Naive B cell (primary cell): ENCODE measurements around the gene U2AF1L4. TPM values are rescaled to one million over a fixed set of nuclear protein-coding genes. Genes with fewer than 3 reads are reported as not detected.
A peak's percentile ranks its signal among the peaks of the same experiment; 100 is the strongest.
"Not testable (repeated sequence)": the region's sequence is repeated elsewhere in the genome, so short reads cannot be mapped to it uniquely, and the experiment has no call there.

Experiments
- ATAC-seq, 2 donors: fragments of 150-1000 bp; cut with Tn5 transposase; 2 replicates each; pipeline ENCODE4 v1.10.0; 2021; ENCODE audit warnings: low read depth in 2 of 2, mild to moderate bottlenecking in 2 of 2, moderate library complexity in 2 of 2
- DNase-seq: peaks from one replicate; pipeline ENCODE4 v3.0.0; 2022
- H3K27ac Mint-ChIP-seq, 6 donors: one replicate each; pipeline ENCODE4 v1.8.0; 2020 to 2022; ENCODE audit warnings: mild to moderate bottlenecking in 6 of 6, mixed read lengths in 6 of 6, moderate library complexity in 5 of 6, inconsistent platforms in 2 of 6
- H3K27me3 Mint-ChIP-seq, 3 donors: one replicate each; pipeline ENCODE4 v1.8.0; 2021 to 2022; ENCODE audit warnings: mixed read lengths in 3 of 3, mild to moderate bottlenecking in 1 of 3
- H3K36me3 Mint-ChIP-seq, 2 donors: one replicate each; pipeline ENCODE4 v1.8.0; 2020 to 2022; ENCODE audit warnings: mixed read lengths in 2 of 2, inconsistent platforms in 1 of 2, mild to moderate bottlenecking in 1 of 2
- H3K4me1 Mint-ChIP-seq, 3 donors: one replicate each; pipeline ENCODE4 v1.8.0; 2020 to 2022; ENCODE audit warnings: mixed read lengths in 3 of 3, inconsistent platforms in 1 of 3, mild to moderate bottlenecking in 1 of 3, moderate library complexity in 1 of 3
- H3K4me3 Mint-ChIP-seq, 8 donors: one replicate each; pipeline ENCODE4 v1.8.0; 2020 to 2022; ENCODE audit warnings: mild to moderate bottlenecking in 8 of 8, mixed read lengths in 8 of 8, moderate library complexity in 8 of 8, inconsistent platforms in 2 of 8
- H3K9me3 Mint-ChIP-seq, 7 donors: one replicate each; pipeline ENCODE4 v1.8.0; 2020 to 2022; ENCODE audit warnings: mixed read lengths in 7 of 7, mild to moderate bottlenecking in 5 of 7, inconsistent platforms in 2 of 7, moderate library complexity in 1 of 7
- polyA plus RNA-seq, 6 donors: library from polyadenylated mRNA; unstranded; fragments of 300-500 nt; fragmentation: Illumina TruSeq; gene quantifications; one replicate each; pipeline ENCODE4 v1.2.3, GENCODE V29; 2021; ENCODE audit warnings: low read depth in 6 of 6

Gene U2AF1L4
- polyA plus RNA-seq, 6 donors from 2014 or later = 26.1 to 41.0 (median 32.5) TPM

DNA sequence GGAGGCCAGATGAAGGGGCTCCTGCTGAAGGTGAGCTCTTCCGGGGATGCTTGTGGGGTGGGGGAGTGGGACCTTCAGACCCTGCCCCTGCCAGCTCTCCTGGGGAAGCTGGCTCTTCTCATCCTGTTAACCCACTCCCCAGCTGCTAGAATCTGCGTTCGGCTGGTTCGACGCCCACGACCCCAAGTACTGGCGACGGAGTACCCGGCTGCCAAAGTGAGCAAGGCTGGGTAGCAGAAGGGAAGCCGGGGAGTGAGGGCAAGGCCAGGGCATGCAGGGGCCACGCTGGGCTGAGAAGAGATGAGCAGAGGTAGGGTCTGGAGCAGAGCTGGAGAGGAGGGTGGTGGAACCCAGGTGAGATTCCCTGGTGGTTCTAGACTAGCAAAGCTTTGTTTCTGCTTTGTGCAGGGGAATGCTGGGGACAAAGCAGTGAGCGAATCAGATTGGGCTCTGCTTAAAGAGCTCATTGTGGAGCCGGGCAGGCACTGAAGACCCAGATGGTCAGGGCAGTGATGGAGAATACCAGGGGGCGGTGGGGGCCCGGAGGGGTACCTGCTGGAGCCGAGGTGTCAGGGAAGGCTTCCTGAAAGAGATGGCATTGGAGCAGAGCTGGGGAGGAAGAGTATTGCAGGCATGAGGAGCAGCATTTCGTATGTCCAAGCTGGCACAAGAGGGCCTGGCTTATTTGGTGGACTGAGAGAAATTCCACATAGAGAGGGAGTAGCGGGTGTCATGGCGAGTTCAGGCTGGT is 17.1 kb downstream of the U2AF1L4 start:
- no peak overlapping the region for H3K27ac Mint-ChIP-seq
- H3K4me1 Mint-ChIP-seq = peaks cover 10 to 19% (median 18%) of the 10 kb centered on the region in 3 donors
- no peak for ATAC-seq
- H3K4me3 Mint-ChIP-seq = no peak overlapping the region
- no peaks in the 10 kb centered on the region for H3K27me3 Mint-ChIP-seq
- no peaks in the 10 kb centered on the region for H3K9me3 Mint-ChIP-seq
- DNase-seq = no peak
- H3K36me3 Mint-ChIP-seq = peaks cover 0 to 39% of the 10 kb centered on the region in 2 donors

DNA sequence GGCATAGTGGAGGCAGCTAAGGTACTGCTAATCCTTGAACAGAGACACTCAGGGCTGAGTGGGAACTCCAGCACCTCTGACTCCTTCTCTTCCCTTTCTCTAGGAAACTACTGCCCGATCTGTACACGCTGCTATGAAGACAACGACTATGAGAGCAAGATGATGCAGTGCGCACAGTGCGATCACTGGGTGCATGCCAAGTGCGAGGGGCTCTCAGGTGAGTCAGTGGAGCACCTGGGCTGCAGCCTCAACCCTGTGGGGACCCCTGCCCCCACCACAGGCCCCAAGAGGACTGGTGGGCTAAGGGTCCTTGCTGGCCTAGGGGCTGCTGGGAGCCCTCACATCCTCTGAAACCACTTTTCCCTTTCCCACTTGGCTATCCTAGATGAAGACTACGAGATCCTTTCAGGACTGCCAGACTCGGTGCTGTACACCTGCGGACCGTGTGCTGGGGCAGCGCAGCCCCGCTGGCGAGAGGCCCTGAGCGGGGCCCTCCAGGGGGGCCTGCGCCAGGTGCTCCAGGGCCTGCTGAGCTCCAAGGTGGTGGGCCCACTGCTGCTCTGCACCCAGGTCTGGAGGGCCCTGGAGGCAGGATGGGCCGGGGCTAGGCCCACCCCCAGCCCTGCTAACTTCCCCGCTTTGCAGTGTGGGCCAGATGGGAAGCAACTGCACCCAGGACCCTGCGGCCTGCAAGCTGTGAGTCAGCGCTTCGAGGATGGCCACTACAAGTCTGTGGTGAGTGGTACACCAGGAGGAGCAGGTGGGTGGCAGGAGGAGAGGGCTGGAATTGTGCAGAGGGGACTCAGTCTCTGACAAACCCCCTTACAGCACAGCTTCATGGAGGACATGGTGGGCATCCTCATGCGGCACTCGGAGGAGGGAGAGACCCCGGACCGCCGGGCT is 17.9 kb downstream of the U2AF1L4 start:
- ATAC-seq = no peak
- Mint-ChIP-seq H3K36me3 (peaks cover 0 to 40% of the 10 kb centered on the region in 2 donors), H3K27ac (peak overlapping the region in 3 of 6 donors; percentile 23 to 68 (median 24)), H3K4me3 (no peak overlapping the region), H3K9me3 (no peaks in the 10 kb centered on the region), H3K27me3 (no peaks in the 10 kb centered on the region), H3K4me1 (peaks cover 10 to 22% (median 18%) of the 10 kb centered on the region in 3 donors)
- no peak for DNase-seq

DNA sequence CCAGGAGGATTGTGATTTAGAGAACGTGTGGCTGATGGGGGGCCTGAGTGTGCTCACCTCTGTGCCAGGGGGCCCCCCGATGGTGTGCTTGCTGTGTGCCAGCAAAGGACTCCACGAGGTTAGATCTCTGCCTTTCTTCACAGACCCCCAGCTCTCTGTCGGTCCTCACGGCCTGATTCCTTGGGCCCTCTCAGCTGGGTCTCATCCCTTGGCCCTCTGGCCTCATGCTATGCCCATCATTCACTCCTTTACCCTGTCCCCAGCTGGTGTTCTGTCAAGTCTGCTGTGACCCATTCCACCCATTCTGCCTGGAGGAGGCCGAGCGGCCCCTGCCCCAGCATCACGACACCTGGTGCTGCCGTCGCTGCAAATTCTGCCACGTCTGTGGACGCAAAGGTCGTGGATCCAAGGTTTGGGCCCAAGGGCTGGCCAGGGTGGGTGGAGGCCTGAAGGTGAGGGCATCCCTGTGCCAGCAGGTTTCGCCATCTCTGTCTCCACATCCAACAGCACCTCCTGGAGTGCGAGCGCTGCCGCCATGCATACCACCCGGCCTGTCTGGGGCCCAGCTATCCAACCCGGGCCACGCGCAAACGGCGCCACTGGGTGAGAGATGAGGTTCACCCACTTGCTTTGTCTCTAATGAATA is 19.9 kb downstream of the U2AF1L4 start:
- Mint-ChIP-seq H3K9me3 (no peaks in the 10 kb centered on the region), H3K36me3 (peaks cover 0 to 31% of the 10 kb centered on the region in 2 donors), H3K27ac (no peak overlapping the region), H3K4me1 (peaks cover 14 to 33% (median 21%) of the 10 kb centered on the region in 3 donors), H3K27me3 (no peaks in the 10 kb centered on the region), H3K4me3 (no peak overlapping the region)
- no peak for ATAC-seq
- DNase-seq = no peak

DNA sequence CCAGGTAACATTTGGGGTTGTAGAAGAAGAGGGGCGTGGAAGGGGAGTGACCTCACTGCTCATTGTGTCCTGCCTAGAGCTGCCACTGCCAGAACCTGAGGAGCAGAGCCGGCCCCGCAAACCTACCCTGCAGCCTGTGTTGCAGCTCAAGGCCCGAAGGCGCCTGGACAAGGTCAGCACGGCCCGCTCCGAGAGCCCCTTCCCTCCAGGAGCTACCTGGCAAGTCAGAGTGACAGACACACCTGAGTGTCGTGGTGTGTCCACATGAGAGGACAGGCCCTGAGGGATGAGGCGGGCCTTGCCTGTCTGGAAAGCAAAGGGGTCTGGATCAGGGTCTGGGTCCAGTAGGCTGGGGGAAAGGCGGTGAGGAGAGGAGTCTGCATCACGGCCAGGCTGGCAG is 20.7 kb downstream of the U2AF1L4 start:
- H3K4me3 Mint-ChIP-seq = peak overlapping the region in 1 of 8 donors; percentile 30
- DNase-seq (no peak), ATAC-seq (no peak)
- H3K4me1 Mint-ChIP-seq = peaks cover 15 to 39% (median 21%) of the 10 kb centered on the region in 3 donors
- H3K9me3 Mint-ChIP-seq = no peaks in the 10 kb centered on the region
- H3K27me3 Mint-ChIP-seq = no peaks in the 10 kb centered on the region
- H3K36me3 Mint-ChIP-seq = peaks cover 0 to 28% of the 10 kb centered on the region in 2 donors
- no peak overlapping the region for H3K27ac Mint-ChIP-seq

DNA sequence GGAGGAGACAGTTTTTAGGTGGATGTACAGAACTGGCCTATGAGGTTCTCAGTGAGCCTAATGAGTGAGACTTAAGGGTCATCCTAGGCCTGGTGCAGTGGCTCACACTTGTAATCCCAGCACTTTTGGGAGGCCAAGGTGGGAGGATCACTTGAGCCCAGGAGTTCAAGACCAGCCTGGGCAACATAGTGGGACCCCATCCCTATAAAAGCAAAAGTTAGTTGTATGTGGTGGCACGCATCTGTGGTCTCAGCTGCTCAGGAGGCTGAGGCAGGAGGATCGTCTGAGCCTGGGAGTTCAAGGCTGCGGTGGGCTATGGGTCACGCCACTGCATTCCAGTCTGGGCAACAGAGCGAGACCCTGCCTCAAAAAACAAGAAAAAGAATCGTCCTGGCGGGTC is 21.1 kb downstream of the U2AF1L4 start:
- H3K4me1 Mint-ChIP-seq = peaks cover 20 to 43% (median 26%) of the 10 kb centered on the region in 3 donors
- not testable (repeated sequence) for ATAC-seq, DNase-seq, H3K27me3 Mint-ChIP-seq, H3K9me3 Mint-ChIP-seq
- H3K36me3 Mint-ChIP-seq = peaks cover 0 to 28% of the 10 kb centered on the region in 2 donors
- H3K4me3 Mint-ChIP-seq = peak overlapping the region in 1 of 8 donors; percentile 30
- peak overlapping the region in 1 of 6 donors; percentile 59 for H3K27ac Mint-ChIP-seq

DNA sequence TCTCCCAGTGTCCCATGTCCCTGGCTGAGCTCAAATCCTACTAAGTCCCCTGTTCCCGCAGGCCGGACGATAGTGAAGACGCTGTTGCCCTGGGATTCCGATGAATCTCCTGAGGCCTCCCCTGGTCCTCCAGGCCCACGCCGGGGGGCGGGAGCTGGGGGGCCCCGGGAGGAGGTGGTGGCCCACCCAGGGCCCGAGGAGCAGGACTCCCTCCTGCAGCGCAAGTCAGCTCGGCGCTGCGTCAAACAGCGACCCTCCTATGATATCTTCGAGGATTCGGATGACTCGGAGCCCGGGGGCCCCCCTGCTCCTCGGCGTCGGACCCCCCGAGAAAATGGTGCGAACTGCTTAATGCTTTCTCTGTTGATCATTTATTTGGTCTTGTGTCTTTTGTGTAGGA is 21.5 kb downstream of the U2AF1L4 start:
- H3K4me1 Mint-ChIP-seq = peaks cover 24 to 48% (median 26%) of the 10 kb centered on the region in 3 donors
- H3K27me3 Mint-ChIP-seq = no peaks in the 10 kb centered on the region
- ATAC-seq (no peak), DNase-seq (no peak)
- H3K36me3 Mint-ChIP-seq = peaks cover 0 to 28% of the 10 kb centered on the region in 2 donors
- H3K4me3 Mint-ChIP-seq = peak overlapping the region in 1 of 8 donors; percentile 30
- no peak overlapping the region for H3K27ac Mint-ChIP-seq
- no peaks in the 10 kb centered on the region for H3K9me3 Mint-ChIP-seq

DNA sequence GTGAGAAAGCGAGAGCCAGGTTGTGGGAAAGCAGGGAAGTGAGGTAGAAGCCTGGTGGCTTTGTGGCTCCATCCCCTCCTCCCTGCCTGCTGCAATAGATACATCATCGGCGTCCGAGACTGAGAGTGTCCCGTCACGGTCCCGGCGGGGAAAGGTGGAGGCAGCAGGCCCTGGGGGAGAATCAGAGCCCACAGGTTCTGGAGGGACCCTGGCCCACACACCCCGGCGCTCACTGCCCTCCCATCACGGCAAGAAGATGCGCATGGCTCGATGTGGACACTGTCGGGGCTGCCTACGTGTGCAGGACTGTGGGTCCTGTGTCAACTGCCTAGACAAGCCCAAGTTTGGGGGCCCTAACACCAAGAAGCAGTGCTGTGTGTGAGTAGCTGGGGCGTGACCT is 22.3 kb downstream of the U2AF1L4 start:
- Mint-ChIP-seq H3K4me3 (no peak overlapping the region), H3K36me3 (peaks cover 0 to 28% of the 10 kb centered on the region in 2 donors), H3K4me1 (peaks cover 22 to 45% (median 28%) of the 10 kb centered on the region in 3 donors), H3K27me3 (no peaks in the 10 kb centered on the region), H3K27ac (no peak overlapping the region), H3K9me3 (no peaks in the 10 kb centered on the region)
- ATAC-seq = no peak
- DNase-seq = no peak

DNA sequence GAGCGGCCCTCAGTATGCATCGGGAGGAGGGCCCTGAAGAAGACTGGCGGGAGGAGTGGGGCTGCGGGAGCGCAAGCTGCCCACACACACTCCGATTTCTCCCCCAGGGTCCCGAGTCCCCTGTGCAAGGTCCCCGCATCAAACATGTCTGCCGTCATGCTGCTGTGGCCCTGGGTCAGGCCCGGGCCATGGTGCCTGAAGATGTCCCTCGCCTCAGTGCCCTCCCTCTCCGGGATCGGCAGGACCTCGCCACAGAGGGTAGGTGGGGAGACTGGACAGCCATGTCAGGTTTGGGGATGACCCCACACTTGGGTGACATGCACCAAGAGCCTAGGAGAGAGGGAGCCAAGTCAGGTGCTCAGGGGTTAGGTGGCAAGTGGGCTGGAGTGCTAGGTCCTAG is 22.8 kb downstream of the U2AF1L4 start:
- H3K36me3 Mint-ChIP-seq = peaks cover 0 to 28% of the 10 kb centered on the region in 2 donors
- H3K9me3 Mint-ChIP-seq = no peaks in the 10 kb centered on the region
- DNase-seq (no peak), ATAC-seq (no peak)
- H3K4me3 Mint-ChIP-seq = no peak overlapping the region
- H3K27me3 Mint-ChIP-seq = no peaks in the 10 kb centered on the region
- peak overlapping the region in 1 of 6 donors; percentile 2 for H3K27ac Mint-ChIP-seq
- H3K4me1 Mint-ChIP-seq = peaks cover 22 to 44% (median 28%) of the 10 kb centered on the region in 3 donors

DNA sequence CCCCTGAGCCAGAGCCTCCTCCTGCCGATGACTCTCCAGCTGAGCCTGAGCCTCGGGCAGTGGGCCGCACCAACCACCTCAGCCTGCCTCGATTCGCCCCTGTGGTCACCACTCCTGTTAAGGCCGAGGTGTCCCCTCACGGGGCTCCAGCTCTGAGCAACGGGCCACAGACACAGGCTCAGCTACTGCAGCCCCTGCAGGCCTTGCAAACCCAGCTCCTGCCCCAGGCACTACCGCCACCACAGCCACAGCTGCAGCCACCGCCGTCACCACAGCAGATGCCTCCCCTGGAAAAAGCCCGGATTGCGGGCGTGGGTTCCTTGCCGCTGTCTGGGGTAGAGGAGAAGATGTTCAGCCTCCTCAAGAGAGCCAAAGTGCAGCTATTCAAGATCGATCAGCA is 23.8 kb downstream of the U2AF1L4 start:
- H3K9me3 Mint-ChIP-seq = no peaks in the 10 kb centered on the region
- peak overlapping the region in 3 of 8 donors; percentile 7 to 56 (median 21) for H3K4me3 Mint-ChIP-seq
- DNase-seq = no peak

DNA sequence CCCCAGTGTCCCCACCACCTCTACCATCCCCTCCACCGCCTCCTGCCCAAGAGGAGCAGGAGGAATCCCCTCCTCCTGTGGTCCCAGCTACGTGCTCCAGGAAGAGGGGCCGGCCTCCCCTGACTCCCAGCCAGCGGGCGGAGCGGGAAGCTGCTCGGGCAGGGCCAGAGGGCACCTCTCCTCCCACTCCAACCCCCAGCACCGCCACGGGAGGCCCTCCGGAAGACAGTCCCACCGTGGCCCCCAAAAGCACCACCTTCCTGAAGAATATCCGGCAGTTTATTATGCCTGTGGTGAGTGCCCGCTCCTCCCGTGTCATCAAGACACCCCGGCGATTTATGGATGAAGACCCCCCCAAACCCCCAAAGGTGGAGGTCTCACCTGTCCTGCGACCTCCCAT is 24.6 kb downstream of the U2AF1L4 start:
- ATAC-seq (no peak), DNase-seq (no peak)
- peak overlapping the region in 2 of 6 donors; percentile 29 to 55 for H3K27ac Mint-ChIP-seq
- peaks cover 0 to 20% of the 10 kb centered on the region in 2 donors for H3K36me3 Mint-ChIP-seq
- H3K9me3 Mint-ChIP-seq = no peaks in the 10 kb centered on the region
- peaks cover 33 to 56% (median 40%) of the 10 kb centered on the region in 3 donors for H3K4me1 Mint-ChIP-seq
- H3K4me3 Mint-ChIP-seq = peak overlapping the region in 1 of 8 donors; percentile 70
- H3K27me3 Mint-ChIP-seq = no peaks in the 10 kb centered on the region

More for the DNA sequence above, 23.8 kb downstream of the U2AF1L4 start:
- Mint-ChIP-seq H3K36me3 (peaks cover 0 to 27% of the 10 kb centered on the region in 2 donors), H3K27me3 (no peaks in the 10 kb centered on the region), H3K27ac (peak overlapping the region in 2 of 6 donors; percentile 18 to 27), H3K4me1 (peaks cover 26 to 49% (median 33%) of the 10 kb centered on the region in 3 donors)
- ATAC-seq = no peak

DNA sequence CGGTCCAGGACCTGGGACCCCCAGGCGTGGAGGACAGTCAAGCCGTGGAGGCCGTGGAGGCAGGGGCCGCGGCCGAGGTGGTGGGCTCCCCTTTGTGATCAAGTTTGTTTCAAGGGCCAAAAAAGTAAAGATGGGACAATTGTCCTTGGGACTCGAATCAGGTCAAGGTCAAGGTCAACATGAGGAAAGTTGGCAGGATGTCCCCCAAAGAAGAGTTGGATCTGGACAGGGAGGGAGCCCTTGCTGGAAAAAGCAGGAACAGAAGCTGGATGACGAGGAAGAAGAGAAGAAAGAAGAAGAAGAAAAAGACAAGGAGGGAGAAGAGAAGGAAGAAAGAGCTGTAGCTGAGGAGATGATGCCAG is 25.1 kb downstream of the U2AF1L4 start:
- peak overlapping the region in 2 of 6 donors; percentile 55 to 87 for H3K27ac Mint-ChIP-seq
- H3K9me3 Mint-ChIP-seq = no peaks in the 10 kb centered on the region
- no peak for ATAC-seq
- peak overlapping the region in 4 of 8 donors; percentile 37 to 81 (median 56) for H3K4me3 Mint-ChIP-seq
- no peaks in the 10 kb centered on the region for H3K27me3 Mint-ChIP-seq
- DNase-seq = no peak
- H3K36me3 Mint-ChIP-seq = peaks cover 0 to 19% of the 10 kb centered on the region in 2 donors
- H3K4me1 Mint-ChIP-seq = peaks cover 34 to 59% (median 40%) of the 10 kb centered on the region in 3 donors

DNA sequence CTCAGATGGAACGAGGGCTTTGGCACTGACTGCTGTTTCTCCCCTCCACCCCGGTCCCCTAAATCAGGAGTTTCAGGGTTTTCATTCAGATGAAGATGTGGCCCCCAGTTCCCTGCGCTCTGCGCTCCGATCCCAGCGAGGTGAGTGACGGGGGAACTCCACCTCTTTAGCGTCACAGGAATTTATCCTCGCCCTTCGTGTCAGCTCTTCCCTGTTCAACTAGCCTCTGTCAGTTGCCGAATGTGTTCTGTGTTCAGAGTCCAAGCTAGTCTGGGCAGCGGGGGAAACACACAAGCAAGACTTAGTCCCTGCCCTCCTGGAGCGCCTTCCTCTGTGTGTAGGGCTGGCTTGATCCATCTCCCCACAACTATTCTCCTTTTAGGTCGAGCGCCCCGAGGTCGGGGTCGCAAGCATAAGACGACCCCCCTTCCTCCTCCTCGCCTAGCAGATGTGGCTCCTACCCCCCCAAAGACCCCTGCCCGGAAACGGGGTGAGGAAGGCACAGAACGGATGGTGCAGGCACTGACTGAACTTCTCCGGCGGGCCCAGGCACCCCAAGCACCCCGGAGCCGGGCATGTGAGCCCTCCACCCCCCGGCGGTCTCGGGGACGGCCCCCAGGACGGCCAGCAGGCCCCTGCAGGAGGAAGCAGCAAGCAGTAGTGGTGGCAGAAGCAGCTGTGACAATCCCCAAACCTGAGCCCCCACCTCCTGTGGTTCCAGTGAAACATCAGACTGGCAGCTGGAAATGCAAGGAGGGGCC is 25.6 kb downstream of the U2AF1L4 start:
- Mint-ChIP-seq H3K27ac (peak overlapping the region in 1 of 6 donors; percentile 55), H3K4me3 (peak overlapping the region; percentile 78 to 95 (median 89)), H3K27me3 (no peaks in the 10 kb centered on the region), H3K9me3 (no peaks in the 10 kb centered on the region), H3K36me3 (peaks cover 0 to 19% of the 10 kb centered on the region in 2 donors), H3K4me1 (peaks cover 39 to 63% (median 40%) of the 10 kb centered on the region in 3 donors)
- DNase-seq = no peak
- ATAC-seq = no peak
